GM12874 (cell line): ENCODE data around the gene UBE2D3.

ENCODE experiments used
- CTCF ChIP-seq: IDR thresholded peaks from 2 replicates; pipeline ENCODE4 v1.5.1; 2011; ENCODE audit warnings: low read depth, mild to moderate bottlenecking, control low read depth, low read length, moderate library complexity; ENCODE audit not compliant: insufficient read depth

UBE2D3 gene

GRCh38 chr4:102775805-102776204 lies 51.5 kb downstream of the UBE2D3 start:
- TF ChIP-seq CTCF = no peak

GRCh38 chr4:102774254-102774653 lies 53.1 kb downstream of the UBE2D3 start:
- no peak for TF ChIP-seq CTCF

GRCh38 chr4:102772738-102773340 lies 54.5 kb downstream of the UBE2D3 start:
- TF ChIP-seq CTCF = no peak

GRCh38 chr4:102764901-102765300 lies 62.5 kb downstream of the UBE2D3 start:
- TF ChIP-seq CTCF = no peak

- TF ChIP-seq CTCF = no peak
These were observed 65.4 kb downstream of the UBE2D3 start for GRCh38 chr4:102761906-102762305.

GRCh38 chr4:102761296-102761701 lies 66.1 kb downstream of the UBE2D3 start:
- no peak for TF ChIP-seq CTCF

- no peak for TF ChIP-seq CTCF
These were observed 66.6 kb downstream of the UBE2D3 start, which contains the start of gene MANBA for GRCh38 chr4:102760645-102761295. Gene MANBA, minus strand, starts transcription at chr4:102760968. Its CDS starts 74 bp downstream, at chr4:102760894.
